Nephron progenitor cell (in vitro differentiated cells): ENCODE measurements around the gene MED15.
A peak's percentile ranks its signal among the peaks of the same experiment; 100 is the strongest.
"Not testable (repeated sequence)": the region's sequence is repeated elsewhere in the genome, so short reads cannot be mapped to it uniquely, and the experiment has no call there.

Source experiments
- DNase-seq: peaks from one replicate; pipeline ENCODE4 v3.0.0; 2021
- H3K27ac Mint-ChIP-seq: 2 replicates; pipeline ENCODE4 v1.8.0; 2021; ENCODE audit warnings: mild to moderate bottlenecking, moderate library complexity, mixed read lengths
- H3K27me3 Mint-ChIP-seq: 2 replicates; pipeline ENCODE4 v1.8.0; 2021; ENCODE audit warnings: mild to moderate bottlenecking, low read depth, mixed read lengths; ENCODE audit not compliant: poor library complexity
- H3K36me3 Mint-ChIP-seq: 2 replicates; pipeline ENCODE4 v1.8.0; 2021; ENCODE audit warnings: low read depth, mixed read lengths
- H3K4me1 Mint-ChIP-seq: 2 replicates; pipeline ENCODE4 v1.8.0; 2021; ENCODE audit warnings: mixed read lengths
- H3K4me3 Mint-ChIP-seq: 2 replicates; pipeline ENCODE4 v1.8.0; 2021; ENCODE audit warnings: mild to moderate bottlenecking, moderate library complexity, mixed read lengths
- H3K9me3 Mint-ChIP-seq: 2 replicates; pipeline ENCODE4 v1.8.0; 2021; ENCODE audit warnings: mild to moderate bottlenecking, moderate library complexity, mixed read lengths
- TF ChIP-seq, protein P1 (sequence below): fragments of 200-600 bp; sonication (generic); IDR thresholded peaks from 2 replicates; pipeline ENCODE4 v1.5.0; 2021; ENCODE audit warnings: antibody characterized with exemption

Gene MED15

DNA sequence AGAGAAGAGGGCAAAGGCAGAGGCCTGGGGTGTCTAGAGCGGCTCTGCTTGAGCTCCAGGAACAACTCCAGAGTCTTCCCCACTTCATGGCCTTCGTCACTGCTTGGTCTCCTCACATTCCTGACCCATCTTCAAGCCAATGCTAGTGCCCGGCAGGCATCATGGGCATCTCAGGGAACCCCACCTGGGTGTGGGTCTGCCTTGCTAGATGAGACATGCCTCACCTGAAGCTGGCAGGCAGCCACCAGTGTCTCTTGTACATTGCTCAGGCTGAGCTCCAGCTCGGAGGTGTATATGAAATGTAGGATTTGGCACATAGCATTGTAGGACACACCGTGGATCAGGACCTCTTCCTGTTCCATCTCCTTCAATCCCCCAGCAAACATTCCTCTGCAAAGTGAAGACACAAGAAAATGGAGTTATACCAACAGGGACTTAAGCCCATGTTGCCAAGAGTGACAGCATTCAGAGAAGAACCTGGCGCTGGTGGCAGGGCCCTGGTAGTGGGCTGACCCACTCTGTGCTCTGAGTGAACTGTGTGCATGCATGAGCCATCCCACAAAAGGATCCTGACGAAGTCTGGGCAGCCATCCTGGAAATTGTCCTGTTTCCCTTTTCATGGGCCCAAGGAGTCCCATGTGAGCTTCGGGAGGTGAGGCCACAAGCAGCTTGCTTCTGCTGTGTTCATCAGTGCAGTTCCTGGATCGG lies 36.1 kb upstream of the MED15 start:
- no peak overlapping the region for H3K27ac Mint-ChIP-seq
- DNase-seq: no peak
- peaks cover 16% of the 10 kb centered on the region for H3K4me1 Mint-ChIP-seq
- no peaks in the 10 kb centered on the region for H3K27me3 Mint-ChIP-seq
- H3K36me3 Mint-ChIP-seq: peaks cover 25% of the 10 kb centered on the region
- TF ChIP-seq, protein P1, sequence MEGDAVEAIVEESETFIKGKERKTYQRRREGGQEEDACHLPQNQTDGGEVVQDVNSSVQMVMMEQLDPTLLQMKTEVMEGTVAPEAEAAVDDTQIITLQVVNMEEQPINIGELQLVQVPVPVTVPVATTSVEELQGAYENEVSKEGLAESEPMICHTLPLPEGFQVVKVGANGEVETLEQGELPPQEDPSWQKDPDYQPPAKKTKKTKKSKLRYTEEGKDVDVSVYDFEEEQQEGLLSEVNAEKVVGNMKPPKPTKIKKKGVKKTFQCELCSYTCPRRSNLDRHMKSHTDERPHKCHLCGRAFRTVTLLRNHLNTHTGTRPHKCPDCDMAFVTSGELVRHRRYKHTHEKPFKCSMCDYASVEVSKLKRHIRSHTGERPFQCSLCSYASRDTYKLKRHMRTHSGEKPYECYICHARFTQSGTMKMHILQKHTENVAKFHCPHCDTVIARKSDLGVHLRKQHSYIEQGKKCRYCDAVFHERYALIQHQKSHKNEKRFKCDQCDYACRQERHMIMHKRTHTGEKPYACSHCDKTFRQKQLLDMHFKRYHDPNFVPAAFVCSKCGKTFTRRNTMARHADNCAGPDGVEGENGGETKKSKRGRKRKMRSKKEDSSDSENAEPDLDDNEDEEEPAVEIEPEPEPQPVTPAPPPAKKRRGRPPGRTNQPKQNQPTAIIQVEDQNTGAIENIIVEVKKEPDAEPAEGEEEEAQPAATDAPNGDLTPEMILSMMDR: no peak
- H3K9me3 Mint-ChIP-seq: no peaks in the 10 kb centered on the region
- no peak overlapping the region for H3K4me3 Mint-ChIP-seq

DNA sequence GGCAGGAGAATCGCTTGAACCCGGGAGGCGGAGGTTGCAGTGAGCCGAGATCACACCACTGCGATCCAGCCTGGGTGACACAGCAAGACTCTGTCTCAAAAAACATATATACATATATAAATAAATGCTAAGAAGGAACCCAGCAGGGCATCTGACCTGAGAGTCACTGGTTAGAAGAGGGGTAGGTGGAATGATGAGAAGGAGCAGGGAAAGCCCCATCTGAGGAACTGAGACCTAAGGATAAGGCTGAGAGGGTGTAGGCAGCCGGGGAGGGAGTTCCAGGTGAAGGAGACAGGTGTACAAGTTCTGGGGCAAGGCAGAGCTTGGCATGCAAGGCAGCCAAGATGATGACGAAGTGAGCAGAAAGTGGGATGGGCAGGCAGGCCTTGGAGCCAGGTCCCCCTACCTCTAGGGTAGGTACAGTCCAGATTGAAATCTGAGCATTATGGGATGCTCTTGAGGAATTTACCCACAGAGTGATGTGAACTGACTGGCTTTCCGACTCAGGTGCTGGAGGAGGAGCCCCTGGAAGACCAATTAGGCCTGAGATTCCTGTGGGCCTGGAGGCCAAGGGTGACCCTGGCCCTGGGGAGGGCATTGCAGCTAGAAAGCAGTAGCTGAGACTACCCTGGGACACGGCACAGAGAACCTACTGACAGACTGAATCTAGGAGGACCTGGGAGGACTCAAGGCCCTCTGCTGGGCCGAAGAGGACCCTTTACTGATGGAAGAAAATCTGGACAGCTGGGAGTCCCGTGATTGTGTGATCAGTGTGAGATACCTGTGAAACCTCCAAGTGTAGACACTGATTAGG lies 34.6 kb upstream of the MED15 start:
- no peak for DNase-seq
- Mint-ChIP-seq H3K9me3 (peaks cover 3% of the 10 kb centered on the region), H3K4me3 (no peak overlapping the region), H3K27ac (peak overlapping the region; percentile 69), H3K27me3 (no peaks in the 10 kb centered on the region), H3K4me1 (peaks cover 7% of the 10 kb centered on the region), H3K36me3 (peaks cover 34% of the 10 kb centered on the region)
- TF ChIP-seq, protein P1: no peak

DNA sequence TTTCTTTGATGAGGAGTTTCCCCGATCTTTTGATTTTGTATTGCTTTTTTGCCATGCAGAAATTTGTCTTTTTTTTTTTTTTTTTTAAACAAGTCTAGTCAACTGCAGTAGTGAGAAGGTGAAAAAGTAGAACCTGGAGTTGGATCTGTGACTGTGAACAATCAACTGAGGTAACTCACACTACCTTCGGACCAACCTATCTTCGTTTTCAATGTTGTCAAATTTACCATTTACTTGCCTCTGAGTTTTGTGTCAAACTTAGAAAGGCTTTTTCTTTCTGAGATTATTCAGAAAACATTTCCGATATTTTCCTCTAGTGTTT lies 32.3 kb upstream of the MED15 start:
- Mint-ChIP-seq H3K36me3 (peaks cover 37% of the 10 kb centered on the region), H3K27me3 (no peaks in the 10 kb centered on the region)

DNA sequence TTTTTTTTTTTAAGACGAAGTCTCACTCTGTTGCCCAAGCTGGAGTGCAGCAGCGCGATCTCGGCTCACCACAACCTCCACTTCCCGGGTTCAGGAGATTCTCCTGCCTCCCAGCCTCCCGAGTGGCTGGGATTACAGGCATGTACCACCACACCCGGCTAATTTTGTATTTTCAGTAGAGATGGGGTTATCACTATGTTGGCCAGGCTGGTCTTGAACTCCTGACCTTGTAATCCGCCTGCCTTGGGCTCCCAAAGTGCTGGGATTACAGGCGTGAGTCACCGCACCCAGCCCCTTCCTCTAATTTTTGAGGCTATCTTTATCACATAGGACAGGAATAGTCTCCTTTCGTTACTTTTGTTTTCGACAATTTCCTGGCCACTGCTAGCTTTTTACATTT lies 31.8 kb upstream of the MED15 start:
- Mint-ChIP-seq H3K9me3 (peaks cover 16% of the 10 kb centered on the region), H3K36me3 (peaks cover 38% of the 10 kb centered on the region)
- H3K4me1 Mint-ChIP-seq, H3K27me3 Mint-ChIP-seq, H3K4me3 Mint-ChIP-seq, DNase-seq, H3K27ac Mint-ChIP-seq: not testable (repeated sequence)

More for the DNA sequence above, 32.3 kb upstream of the MED15 start:
- Mint-ChIP-seq H3K9me3 (peaks cover 11% of the 10 kb centered on the region), H3K27ac (no peak overlapping the region), H3K4me3 (no peak overlapping the region), H3K4me1 (no peaks in the 10 kb centered on the region)
- TF ChIP-seq, protein P1: no peak
- DNase-seq: no peak

DNA sequence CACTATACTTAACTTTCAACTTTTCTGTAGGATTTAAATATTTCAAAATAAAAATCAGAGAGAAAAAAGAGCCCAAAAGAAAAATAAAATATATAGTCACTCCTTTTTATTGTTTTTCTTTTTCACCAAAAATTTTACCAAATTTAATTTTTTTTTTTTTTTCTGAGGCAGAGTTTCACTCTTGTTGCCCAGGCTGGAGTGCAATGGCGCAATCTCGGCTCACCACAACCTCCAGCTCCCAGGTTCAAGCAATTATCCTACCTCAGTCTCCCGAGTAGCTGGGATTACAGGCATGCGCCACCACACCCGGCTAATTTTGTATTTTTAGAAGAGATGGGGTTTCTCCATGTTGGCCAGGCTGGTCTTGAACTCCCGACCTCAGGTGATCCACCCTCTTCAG lies 29.4 kb upstream of the MED15 start:
- H3K9me3 Mint-ChIP-seq: peaks cover 18% of the 10 kb centered on the region
- H3K27me3 Mint-ChIP-seq, H3K4me1 Mint-ChIP-seq, H3K4me3 Mint-ChIP-seq, H3K27ac Mint-ChIP-seq, DNase-seq: not testable (repeated sequence)
- H3K36me3 Mint-ChIP-seq: peaks cover 30% of the 10 kb centered on the region

DNA sequence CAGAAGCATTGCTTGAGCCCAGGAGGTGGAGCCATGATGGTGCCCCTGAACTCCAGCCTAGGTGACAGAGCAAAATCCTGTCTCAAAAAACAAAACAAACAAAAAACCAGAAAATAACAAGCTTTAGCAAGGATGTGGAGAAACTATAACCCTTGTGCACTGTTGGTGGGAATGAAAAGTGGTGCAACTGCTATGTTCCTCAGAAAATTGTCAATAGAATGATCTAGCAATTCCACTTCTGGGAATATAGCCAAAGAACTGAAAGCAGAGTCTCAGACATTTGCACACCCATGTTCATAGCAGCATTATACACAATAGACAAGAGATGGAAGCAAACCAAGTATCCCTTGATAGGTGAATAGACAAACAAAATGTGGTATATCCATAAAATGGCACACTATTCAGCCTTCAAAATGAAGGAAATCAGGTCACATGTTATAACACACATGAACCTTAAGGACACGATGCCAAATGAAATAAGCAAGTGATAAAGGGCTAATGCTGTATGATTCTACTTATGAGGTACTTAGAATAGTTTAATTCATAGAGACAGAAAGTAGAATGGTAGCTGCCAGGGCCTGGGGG lies 27.7 kb upstream of the MED15 start:
- H3K27me3 Mint-ChIP-seq: no peaks in the 10 kb centered on the region
- no peak overlapping the region for H3K4me3 Mint-ChIP-seq
- H3K9me3 Mint-ChIP-seq: peaks cover 19% of the 10 kb centered on the region
- no peaks in the 10 kb centered on the region for H3K4me1 Mint-ChIP-seq
- no peak overlapping the region for H3K27ac Mint-ChIP-seq
- TF ChIP-seq, protein P1: no peak
- H3K36me3 Mint-ChIP-seq: peaks cover 44% of the 10 kb centered on the region
- no peak for DNase-seq

DNA sequence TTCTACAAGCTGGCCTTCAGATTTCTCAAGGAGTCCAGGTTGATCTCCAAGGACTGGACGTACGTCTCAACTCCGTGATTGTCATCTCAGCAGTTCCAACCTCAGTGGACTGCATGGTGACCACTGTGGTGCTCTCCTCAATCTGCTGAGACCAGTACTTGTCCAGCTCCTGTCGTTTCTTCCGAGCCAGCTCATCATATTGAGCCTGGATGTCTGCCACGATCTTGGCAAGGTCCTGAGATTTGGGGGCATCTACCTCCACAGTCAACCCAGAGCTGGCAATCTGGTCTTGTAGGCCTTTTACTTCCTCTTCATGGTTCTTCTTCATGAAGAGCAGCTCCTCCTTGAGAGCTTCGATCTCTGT lies 24.3 kb upstream of the MED15 start:
- H3K4me1 Mint-ChIP-seq, H3K27me3 Mint-ChIP-seq, DNase-seq, H3K4me3 Mint-ChIP-seq, H3K27ac Mint-ChIP-seq: not testable (repeated sequence)
- H3K9me3 Mint-ChIP-seq: peaks cover 16% of the 10 kb centered on the region
- H3K36me3 Mint-ChIP-seq: peaks cover 51% of the 10 kb centered on the region
